Measurements from ENCODE around the gene TNRC18.

DNA sequence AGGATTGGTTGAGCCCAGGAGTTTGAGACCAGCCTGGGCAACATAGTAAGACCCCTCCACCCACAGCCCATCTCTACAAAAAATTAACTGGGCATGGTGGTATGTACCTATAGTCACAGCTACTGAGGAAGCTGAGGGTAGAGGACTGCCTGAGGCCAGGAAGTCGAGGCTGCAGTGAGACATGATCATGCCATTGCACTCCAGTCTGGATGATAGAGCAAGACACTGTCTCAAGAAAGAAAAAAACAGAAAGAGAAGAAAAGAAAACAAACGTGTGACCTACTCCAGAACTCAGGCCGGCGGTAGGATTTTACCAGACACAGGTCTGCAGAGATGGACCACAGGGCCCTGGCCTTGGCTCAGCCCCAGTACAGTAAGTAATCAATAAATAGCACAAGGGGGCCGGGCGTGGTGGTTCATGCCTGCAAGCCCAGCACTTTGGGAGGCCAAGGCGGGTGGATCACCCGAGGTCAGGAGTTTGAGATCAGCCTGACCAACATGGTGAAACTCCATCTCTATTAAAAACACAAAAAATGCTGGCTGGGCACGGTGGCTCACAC, 35.4 kb upstream of the TNRC18 start:
- TF ChIP-seq CTCF (IDR thresholded peaks at IDR 0.05) = no peak
- TF ChIP-seq POLR2A (IDR thresholded peaks at IDR 0.05) = no peak

All from esophagus squamous epithelium (tissue), 4 donors.